ENCODE measurements around the gene FHIT.

FHIT gene

GRCh38 chr3:60669636-60670035 is 581.6 kb downstream of the FHIT start:
- TF ChIP-seq POLR2AphosphoS5 (IDR thresholded peaks at IDR 0.05; ENCODE audit: low read depth, low read length) (no peak), TAF1 (IDR thresholded peaks at IDR 0.05; ENCODE audit: borderline replicate concordance, low read depth, low read length) (no peak), POLR2A (IDR thresholded peaks at IDR 0.05; ENCODE audit: low read depth, low read length) (no peak)
- FAIRE-seq (no peak), DNase-seq (ENCODE audit: insufficient read length) (no peak)

GRCh38 chr3:60660026-60660425 is 591.2 kb downstream of the FHIT start:
- no peak for DNase-seq (ENCODE audit: insufficient read length)
- TF ChIP-seq POLR2AphosphoS5 (IDR thresholded peaks at IDR 0.05; ENCODE audit: low read depth, low read length): no peak
- TF ChIP-seq POLR2A (IDR thresholded peaks at IDR 0.05; ENCODE audit: low read depth, low read length): no peak
- TF ChIP-seq TAF1 (IDR thresholded peaks at IDR 0.05; ENCODE audit: borderline replicate concordance, low read depth, low read length): no peak
- FAIRE-seq: no peak

GRCh38 chr3:60659098-60659497 is 592.2 kb downstream of the FHIT start:
- TF ChIP-seq TAF1 (IDR thresholded peaks at IDR 0.05; ENCODE audit: borderline replicate concordance, low read depth, low read length) (no peak), POLR2AphosphoS5 (IDR thresholded peaks at IDR 0.05; ENCODE audit: low read depth, low read length) (no peak), POLR2A (IDR thresholded peaks at IDR 0.05; ENCODE audit: low read depth, low read length) (no peak)
- FAIRE-seq: no peak
- DNase-seq (ENCODE audit: insufficient read length): no peak

- FAIRE-seq: peak; percentile 17
- TF ChIP-seq POLR2A (IDR thresholded peaks at IDR 0.05; ENCODE audit: low read depth, low read length) (no peak), POLR2AphosphoS5 (IDR thresholded peaks at IDR 0.05; ENCODE audit: low read depth, low read length) (no peak), TAF1 (IDR thresholded peaks at IDR 0.05; ENCODE audit: borderline replicate concordance, low read depth, low read length) (no peak)
- no peak for DNase-seq (ENCODE audit: insufficient read length)
Observed at GRCh38 chr3:60657972-60658371, 593.3 kb downstream of the FHIT start.

GRCh38 chr3:60652829-60653228 is 598.4 kb downstream of the FHIT start:
- FAIRE-seq: no peak
- no peak for TF ChIP-seq POLR2AphosphoS5 (IDR thresholded peaks at IDR 0.05; ENCODE audit: low read depth, low read length)
- TF ChIP-seq POLR2A (IDR thresholded peaks at IDR 0.05; ENCODE audit: low read depth, low read length): no peak
- no peak for TF ChIP-seq TAF1 (IDR thresholded peaks at IDR 0.05; ENCODE audit: borderline replicate concordance, low read depth, low read length)

GRCh38 chr3:60651799-60652198 is 599.5 kb downstream of the FHIT start:
- no peak for FAIRE-seq
- TF ChIP-seq POLR2AphosphoS5 (IDR thresholded peaks at IDR 0.05; ENCODE audit: low read depth, low read length): no peak
- TF ChIP-seq TAF1 (IDR thresholded peaks at IDR 0.05; ENCODE audit: borderline replicate concordance, low read depth, low read length): no peak
- no peak for TF ChIP-seq POLR2A (IDR thresholded peaks at IDR 0.05; ENCODE audit: low read depth, low read length)
- DNase-seq (ENCODE audit: insufficient read length): no peak

More at GRCh38 chr3:60652829-60653228, 598.4 kb downstream of the FHIT start:
- no peak for DNase-seq (ENCODE audit: insufficient read length)

- DNase-seq (ENCODE audit: insufficient read length): no peak
- TF ChIP-seq POLR2A (IDR thresholded peaks at IDR 0.05; ENCODE audit: low read depth, low read length) (no peak), TAF1 (IDR thresholded peaks at IDR 0.05; ENCODE audit: borderline replicate concordance, low read depth, low read length) (no peak), POLR2AphosphoS5 (IDR thresholded peaks at IDR 0.05; ENCODE audit: low read depth, low read length) (no peak)
- no peak for FAIRE-seq
Observed at GRCh38 chr3:60650171-60650570, 601.1 kb downstream of the FHIT start.

GRCh38 chr3:60645801-60646200 is 605.5 kb downstream of the FHIT start:
- no peak for TF ChIP-seq POLR2AphosphoS5 (IDR thresholded peaks at IDR 0.05; ENCODE audit: low read depth, low read length)
- no peak for TF ChIP-seq TAF1 (IDR thresholded peaks at IDR 0.05; ENCODE audit: borderline replicate concordance, low read depth, low read length)
- no peak for FAIRE-seq
- no peak for DNase-seq (ENCODE audit: insufficient read length)

GRCh38 chr3:60643831-60644230 is 607.4 kb downstream of the FHIT start:
- FAIRE-seq (no peak), DNase-seq (ENCODE audit: insufficient read length) (no peak)
- TF ChIP-seq POLR2A (IDR thresholded peaks at IDR 0.05; ENCODE audit: low read depth, low read length): no peak
- TF ChIP-seq POLR2AphosphoS5 (IDR thresholded peaks at IDR 0.05; ENCODE audit: low read depth, low read length): no peak
- no peak for TF ChIP-seq TAF1 (IDR thresholded peaks at IDR 0.05; ENCODE audit: borderline replicate concordance, low read depth, low read length)

GRCh38 chr3:60641354-60641753 is 609.9 kb downstream of the FHIT start:
- DNase-seq (ENCODE audit: insufficient read length): no peak
- no peak for TF ChIP-seq TAF1 (IDR thresholded peaks at IDR 0.05; ENCODE audit: borderline replicate concordance, low read depth, low read length)
- no peak for TF ChIP-seq POLR2A (IDR thresholded peaks at IDR 0.05; ENCODE audit: low read depth, low read length)
- no peak for FAIRE-seq

- FAIRE-seq (no peak), DNase-seq (ENCODE audit: insufficient read length) (no peak)
Observed at GRCh38 chr3:60636846-60637245, 614.4 kb downstream of the FHIT start.

GRCh38 chr3:60633644-60634043 is 617.6 kb downstream of the FHIT start:
- FAIRE-seq: no peak
- no peak for DNase-seq (ENCODE audit: insufficient read length)
- no peak for TF ChIP-seq POLR2AphosphoS5 (IDR thresholded peaks at IDR 0.05; ENCODE audit: low read depth, low read length)

More at GRCh38 chr3:60636846-60637245, 614.4 kb downstream of the FHIT start:
- TF ChIP-seq POLR2AphosphoS5 (IDR thresholded peaks at IDR 0.05; ENCODE audit: low read depth, low read length) (no peak), POLR2A (IDR thresholded peaks at IDR 0.05; ENCODE audit: low read depth, low read length) (no peak), TAF1 (IDR thresholded peaks at IDR 0.05; ENCODE audit: borderline replicate concordance, low read depth, low read length) (no peak)

GRCh38 chr3:60631509-60631908 is 619.7 kb downstream of the FHIT start:
- DNase-seq (ENCODE audit: insufficient read length) (no peak), FAIRE-seq (no peak)
- no peak for TF ChIP-seq POLR2AphosphoS5 (IDR thresholded peaks at IDR 0.05; ENCODE audit: low read depth, low read length)
- TF ChIP-seq POLR2A (IDR thresholded peaks at IDR 0.05; ENCODE audit: low read depth, low read length): no peak
- no peak for TF ChIP-seq TAF1 (IDR thresholded peaks at IDR 0.05; ENCODE audit: borderline replicate concordance, low read depth, low read length)

Measured in GM12892 (cell line).